ENCODE results near the gene POLDIP3.
"Not testable (repeated sequence)": the region's sequence is repeated elsewhere in the genome, so short reads cannot be mapped to it uniquely, and the experiment has no call there.

GRCh38 chr22:42537199-42537831 lies 77.4 kb downstream of the POLDIP3 start:
- not testable (repeated sequence) for TF ChIP-seq CTCF (IDR thresholded peaks at IDR 0.05; ENCODE audit: poor library complexity); EZH2 (IDR thresholded peaks at IDR 0.05; ENCODE audit: borderline replicate concordance)

Measured in hepatocyte (in vitro differentiated cells).